Stimulated activated CD8-positive, alpha-beta memory T cell treated with anti-CD3 and anti-CD28 coated beads, Interleukin-15, amount 100 ng/mL, for 48 hours (primary cell): ENCODE results near the gene FLNB.

Experiments
- DNase-seq, 2 donors: peaks; one replicate each; pipeline ENCODE4 v3.0.0-alpha.2; 2020; ENCODE audit warnings: low read depth in 2 of 2

Gene FLNB

DNA sequence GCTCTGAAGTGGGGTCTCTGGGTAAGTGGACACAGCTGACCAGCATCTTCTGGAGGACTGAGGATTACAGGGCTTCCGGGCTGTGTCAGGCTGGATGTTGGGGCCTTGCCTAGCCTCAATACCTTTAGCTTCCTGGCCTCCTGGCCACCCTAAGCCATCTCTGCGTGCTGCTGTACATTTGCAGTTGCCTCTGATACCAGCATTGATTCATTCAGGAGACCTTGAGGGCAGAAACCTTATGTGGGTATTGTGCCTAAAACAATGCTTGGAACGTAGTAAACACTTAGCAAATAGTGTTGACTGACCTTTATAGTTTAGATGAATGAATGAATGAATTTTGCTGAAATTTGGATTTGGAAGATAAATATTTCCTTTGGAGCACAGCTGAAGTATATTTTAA lies 97.0 kb downstream of the FLNB start:
- DNase-seq: no peak

DNA sequence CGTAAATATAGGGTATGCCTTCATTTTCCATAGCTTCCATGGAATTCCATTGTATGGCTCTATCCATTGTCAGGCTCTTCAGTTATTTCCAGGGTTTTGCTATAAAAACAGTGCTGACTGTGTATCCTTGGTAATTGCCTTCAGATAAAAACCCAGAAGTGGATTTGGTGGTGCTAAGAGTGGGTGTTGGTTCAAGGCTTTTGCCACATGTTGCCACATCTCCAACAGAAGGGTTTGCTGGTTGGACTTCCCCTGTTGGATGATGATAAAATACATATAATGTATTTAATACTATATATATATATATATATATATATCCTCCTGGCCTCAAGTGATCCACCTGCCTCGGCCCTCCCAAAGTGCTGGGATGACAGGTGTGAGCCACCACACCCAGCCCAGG lies 97.8 kb downstream of the FLNB start:
- DNase-seq: no peak

- no peak for DNase-seq
Measured at GRCh38 chr3:58106640-58107039, 98.4 kb downstream of the FLNB start.

DNA sequence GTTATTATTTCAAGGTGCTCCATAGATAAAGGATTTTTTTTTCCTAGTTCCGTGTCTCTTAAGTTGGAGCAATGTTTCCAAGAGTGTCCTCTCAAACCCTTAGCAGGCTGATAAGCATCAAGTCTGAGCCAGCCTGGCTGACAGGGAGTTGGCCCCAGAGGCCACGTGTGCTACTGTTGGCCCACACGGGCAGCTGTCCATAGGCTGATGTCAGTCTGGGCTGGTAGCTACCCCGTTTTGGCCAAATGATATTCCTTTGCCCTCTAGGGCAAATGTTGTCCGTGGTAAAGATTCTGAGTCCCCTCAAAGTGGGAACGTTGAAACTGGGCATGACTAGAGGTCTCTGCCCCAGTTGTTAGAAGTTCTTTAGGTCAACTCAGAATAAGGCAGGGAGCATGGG lies 99.4 kb downstream of the FLNB start:
- no peak for DNase-seq

- no peak for DNase-seq
Measured at GRCh38 chr3:58109752-58110151, 101.5 kb downstream of the FLNB start.

GRCh38 chr3:58111513-58112184 lies 103.4 kb downstream of the FLNB start:
- DNase-seq: no peak

GRCh38 chr3:58112185-58112535 lies 103.9 kb downstream of the FLNB start:
- no peak for DNase-seq

- DNase-seq: no peak
Measured at GRCh38 chr3:58115175-58115574, 107.0 kb downstream of the FLNB start.

GRCh38 chr3:58116161-58116955 lies 108.1 kb downstream of the FLNB start:
- peak; percentile 8 to 13 for DNase-seq

- DNase-seq: no peak
Measured at GRCh38 chr3:58116985-58117384, 108.8 kb downstream of the FLNB start.

GRCh38 chr3:58117561-58118181 lies 109.4 kb downstream of the FLNB start:
- DNase-seq: no peak

GRCh38 chr3:58119186-58119585 lies 111.0 kb downstream of the FLNB start:
- DNase-seq: no peak

DNA sequence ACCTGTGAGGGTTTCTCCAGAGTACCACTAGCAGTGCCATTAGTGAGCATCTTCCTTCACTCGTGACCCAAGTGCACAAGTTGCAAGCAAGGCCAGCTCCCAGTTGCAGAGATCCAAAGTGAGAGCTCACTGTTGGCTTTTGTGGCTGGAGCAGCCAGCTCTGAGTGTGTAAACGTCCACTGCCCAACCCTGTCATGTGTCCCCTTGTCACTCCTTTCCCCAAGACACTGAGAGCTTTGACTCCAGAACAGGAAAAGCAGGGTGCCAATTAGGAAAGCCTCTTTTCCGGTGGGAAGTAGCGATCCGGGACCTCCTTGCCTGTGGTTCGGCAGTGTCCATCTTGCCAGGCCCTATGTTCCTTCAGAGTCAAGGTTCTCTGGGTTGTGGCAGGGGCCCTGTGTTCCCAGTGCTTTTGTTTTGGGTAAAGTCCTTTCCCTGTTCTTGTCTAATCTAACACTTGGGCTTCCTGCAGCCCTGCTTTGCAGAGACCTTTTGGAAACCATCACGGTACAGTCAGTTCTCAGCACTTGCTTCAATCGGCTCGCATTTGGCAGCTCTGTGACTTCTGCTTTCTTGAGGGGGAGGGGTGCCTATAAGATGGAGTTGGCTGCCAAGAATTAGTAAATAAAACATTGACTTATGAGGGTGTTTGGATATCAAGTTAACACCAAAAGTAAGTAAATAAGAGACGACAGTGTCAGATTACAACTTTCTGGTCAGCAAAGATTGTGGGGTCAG lies 112.0 kb downstream of the FLNB start:
- no peak for DNase-seq

DNA sequence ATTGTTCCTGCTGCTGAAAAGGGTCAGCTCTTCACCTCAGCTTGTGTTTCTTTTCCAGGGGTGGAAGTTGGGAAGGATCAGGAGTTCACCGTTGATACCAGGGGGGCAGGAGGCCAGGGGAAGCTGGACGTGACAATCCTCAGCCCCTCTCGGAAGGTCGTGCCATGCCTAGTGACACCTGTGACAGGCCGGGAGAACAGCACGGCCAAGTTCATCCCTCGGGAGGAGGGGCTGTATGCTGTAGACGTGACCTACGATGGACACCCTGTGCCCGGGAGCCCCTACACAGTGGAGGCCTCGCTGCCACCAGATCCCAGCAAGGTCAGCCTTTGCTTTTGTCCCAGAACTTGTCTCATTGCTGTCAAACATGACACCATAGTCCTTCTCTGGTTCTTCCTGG lies 113.0 kb downstream of the FLNB start:
- DNase-seq: no peak

GRCh38 chr3:58122936-58123700 lies 114.9 kb downstream of the FLNB start:
- no peak for DNase-seq

DNA sequence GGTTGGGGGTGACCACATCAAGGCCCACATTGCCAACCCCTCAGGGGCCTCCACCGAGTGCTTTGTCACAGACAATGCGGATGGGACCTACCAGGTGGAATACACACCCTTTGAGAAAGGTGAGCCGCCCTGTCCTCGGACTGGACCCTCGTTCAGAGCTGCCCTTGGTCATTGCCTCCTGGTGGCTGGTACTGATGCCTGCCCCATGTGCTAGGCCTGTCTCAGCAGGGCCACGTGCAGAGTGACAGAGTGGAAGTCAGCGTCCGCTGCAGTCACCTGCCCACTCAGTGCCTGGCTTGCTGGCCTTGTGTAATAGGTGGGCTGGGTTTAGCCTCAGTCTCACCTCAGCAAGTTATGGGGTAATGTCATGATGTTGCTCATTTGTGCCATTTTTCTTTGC lies 116.2 kb downstream of the FLNB start:
- DNase-seq: no peak

GRCh38 chr3:58129041-58129770 lies 121.0 kb downstream of the FLNB start:
- DNase-seq: no peak

DNA sequence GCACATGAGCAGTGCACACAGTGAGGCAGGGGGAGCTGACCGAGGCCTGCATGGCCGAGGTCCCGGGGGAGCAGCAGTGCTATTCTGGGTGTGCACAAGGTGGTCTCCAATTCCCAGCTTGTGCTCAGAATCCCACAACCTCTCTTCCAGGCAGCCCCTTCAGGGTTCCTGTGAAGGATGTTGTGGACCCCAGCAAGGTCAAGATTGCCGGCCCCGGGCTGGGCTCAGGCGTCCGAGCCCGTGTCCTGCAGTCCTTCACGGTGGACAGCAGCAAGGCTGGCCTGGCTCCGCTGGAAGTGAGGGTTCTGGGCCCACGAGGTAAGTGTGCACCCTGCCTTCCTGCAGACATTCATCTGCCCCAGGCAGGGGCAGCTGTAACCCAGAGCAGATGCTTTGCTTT lies 122.4 kb downstream of the FLNB start:
- no peak for DNase-seq

DNA sequence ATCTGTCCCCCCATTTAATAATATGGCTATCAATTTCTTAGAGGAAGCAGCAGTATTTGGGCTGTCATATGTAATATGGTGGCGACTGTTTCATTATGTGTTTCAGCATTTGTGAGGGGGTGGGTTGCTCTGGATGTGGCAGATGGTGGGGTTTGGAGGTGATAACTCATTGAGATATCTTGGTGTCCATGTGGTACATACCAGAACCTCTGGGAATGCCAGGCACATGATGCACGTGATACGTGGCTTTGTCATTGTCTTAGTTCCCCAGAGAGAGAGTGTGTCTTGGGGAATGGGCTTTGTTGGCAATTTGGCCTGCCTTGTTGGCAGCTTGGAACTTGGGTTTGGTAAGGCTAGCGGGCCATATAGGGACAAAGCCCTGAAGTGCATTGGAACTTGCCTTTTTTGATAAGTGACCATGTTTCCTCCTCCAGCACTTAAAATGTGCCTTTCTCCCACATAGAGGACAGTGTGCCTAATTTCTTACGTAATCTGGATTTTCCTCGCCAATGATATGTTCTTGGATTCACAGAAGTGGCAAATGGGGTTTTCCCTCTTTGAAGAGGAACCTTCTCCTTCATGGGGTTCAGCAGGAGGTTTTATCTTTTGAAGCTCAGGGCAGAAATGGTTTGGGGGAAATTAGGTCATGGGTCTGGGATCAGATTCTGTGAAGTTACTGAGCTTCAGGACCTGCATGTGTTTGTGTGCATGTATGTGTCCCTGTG lies 123.0 kb downstream of the FLNB start:
- no peak for DNase-seq

GRCh38 chr3:58132850-58133249 lies 124.6 kb downstream of the FLNB start:
- DNase-seq: no peak
